ENCODE results near the gene SEC23IP.

SEC23IP gene

GRCh38 chr10:119942973-119943372, 50.4 kb downstream of the SEC23IP start:
- DNase-seq, result no peak

DNA sequence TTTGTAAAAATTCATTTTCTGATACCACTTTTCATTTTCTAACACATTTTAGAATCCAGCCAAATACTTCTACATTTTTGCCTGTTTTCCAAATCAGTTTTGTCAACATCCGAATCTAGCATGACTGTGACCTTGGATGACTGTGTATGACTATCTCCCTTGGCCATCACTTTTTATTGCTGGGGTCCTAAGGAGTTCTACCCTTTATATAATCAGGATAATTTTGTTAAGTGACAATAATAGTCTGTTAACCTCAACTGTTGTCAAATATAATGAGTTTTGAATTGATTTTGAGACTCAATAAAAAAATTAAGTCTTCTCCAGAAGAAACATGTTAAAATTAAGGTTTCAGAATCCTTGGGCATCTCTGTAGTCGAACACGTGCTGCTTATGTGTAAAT, 53.3 kb downstream of the SEC23IP start:
- no peak for DNase-seq

DNA sequence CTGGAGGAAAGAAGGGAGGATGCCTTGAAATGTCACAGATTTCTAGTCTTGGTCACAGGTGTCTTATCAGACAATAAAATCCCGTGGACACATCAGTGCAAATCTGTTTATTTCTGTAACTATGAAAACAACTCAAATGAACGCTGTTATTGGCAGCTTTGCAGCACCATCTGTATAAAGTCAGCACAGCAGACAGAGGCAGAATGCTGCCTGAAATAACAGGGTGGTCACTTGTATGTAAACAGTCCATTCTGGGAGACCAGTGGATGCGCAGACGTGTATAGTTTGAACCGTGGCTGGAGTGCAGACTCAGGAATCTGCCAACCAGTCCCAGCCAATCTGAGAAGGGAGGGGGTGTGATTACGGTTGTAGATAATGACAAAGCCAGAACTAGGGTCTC, 54.8 kb downstream of the SEC23IP start:
- DNase-seq, result no peak

DNA sequence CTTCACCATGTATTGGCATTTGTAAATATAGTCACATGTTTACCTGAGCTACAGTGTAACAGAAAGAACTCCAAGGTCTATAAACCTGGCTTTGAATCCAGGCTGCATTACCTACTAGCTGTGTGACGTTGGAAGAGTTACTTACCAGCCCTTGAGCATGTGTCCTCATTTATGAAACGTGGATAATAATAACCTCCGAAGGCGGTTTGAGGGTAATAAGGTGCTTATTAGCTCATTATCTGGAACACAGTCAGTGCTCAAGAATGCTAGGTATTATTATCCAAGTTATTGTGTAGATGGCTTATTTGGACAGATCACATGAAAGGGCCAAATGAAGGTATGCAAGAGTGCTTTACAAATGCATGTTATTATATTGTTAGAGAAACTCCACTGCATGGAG, 64.9 kb downstream of the SEC23IP start:
- no peak for DNase-seq

- no peak for DNase-seq
Observed at GRCh38 chr10:119962837-119963236, 70.3 kb downstream of the SEC23IP start.

- DNase-seq, result no peak
Observed at GRCh38 chr10:119967066-119967465, 74.5 kb downstream of the SEC23IP start.

DNA sequence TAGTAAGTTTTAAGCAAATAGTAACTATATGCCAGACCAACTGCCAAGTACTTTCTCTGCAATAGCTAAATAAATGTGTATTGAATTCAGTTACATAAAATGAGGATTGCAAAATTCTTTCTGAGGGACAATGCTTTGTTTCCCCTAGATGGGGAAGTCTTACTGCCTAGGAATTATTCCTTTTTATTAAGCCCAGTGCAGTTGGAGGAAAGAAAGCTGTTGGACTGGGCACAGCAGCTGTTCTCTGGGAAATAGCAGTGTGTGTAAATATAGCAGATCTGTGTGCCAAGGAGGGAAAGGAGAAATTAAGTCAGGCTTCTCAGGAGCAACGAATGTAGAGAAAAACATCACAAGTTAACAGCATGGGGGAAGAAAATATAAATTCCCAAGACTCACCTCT, 77.1 kb downstream of the SEC23IP start:
- no peak for DNase-seq

DNA sequence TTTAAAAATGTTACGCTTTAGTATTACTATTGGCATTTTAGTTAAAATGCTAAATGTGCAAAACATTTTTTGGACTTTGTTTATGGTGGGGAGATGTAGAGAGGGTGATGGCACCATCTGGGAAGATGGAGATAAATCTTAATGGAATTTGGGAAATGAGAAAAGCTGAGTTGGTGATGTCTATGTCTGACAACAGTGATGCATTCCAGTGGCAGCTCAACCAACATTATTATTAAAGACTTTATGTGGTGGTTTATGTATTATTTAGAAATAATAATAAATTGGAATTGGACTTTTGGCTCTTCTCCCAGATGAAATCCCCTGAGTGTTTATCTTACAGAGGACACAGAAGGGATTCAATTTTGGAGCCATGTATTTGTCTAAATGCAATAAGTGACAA, 77.6 kb downstream of the SEC23IP start:
- no peak for DNase-seq

DNA sequence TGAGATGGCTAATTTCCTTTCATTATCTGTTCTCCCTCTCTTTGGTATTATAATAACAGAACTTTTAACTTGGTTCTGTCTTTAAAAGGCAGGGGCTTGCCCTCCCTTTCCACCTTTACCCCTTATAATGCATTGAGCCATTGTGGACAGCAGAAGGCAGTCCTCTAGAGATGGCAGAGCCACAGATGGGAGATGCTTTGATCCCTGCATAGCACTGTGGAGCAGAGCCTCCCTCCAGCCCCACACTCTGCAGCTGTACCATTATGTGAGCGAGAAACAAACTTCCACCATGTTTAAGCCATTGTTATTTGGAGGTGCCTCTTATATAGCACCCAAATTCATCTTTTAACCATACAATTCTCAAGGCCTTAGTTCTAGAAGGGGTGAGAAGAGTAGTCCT, 78.4 kb downstream of the SEC23IP start:
- no peak for DNase-seq

- DNase-seq, result no peak
Observed at GRCh38 chr10:119973281-119973680, 80.8 kb downstream of the SEC23IP start.

GRCh38 chr10:119976421-119976820, 83.9 kb downstream of the SEC23IP start:
- DNase-seq, result no peak

DNA sequence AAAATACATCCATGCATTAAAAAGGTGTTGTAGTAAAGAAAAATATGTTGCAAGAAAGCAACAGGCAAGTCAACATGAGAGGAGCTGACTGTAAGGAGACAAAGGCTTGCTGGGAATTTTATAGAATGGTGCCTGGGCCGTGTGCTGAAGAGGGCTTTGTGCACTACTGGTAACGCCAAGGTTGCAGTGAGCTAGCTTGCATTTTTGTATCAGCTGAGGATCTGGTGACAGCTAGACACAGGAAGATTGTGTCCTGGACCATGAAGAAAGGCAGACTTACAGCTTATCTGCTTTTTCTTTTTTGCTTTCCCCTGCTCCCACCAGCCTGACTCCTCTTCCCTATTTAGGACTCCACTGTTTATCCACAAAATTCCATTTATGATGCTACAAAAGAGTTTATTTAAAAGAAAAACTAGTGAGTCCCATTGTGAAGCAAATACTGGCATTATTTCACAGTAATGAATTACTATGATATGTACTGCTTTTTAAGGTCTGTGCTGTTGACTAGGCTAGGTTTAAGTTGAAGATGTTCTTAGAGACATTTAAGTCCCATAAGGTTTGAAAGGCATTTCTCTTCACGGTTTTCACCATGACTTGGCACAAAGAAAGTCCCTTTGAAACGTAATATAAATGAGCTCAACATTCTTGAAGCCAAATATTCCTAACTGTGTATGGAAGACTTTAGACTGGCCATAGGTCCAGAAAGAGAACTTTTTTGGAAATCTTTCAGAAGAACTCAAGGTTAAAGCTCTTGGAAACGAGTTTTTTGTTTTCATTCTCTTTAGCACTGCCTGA, 88.6 kb downstream of the SEC23IP start:
- DNase-seq, result no peak

- no peak for DNase-seq
Observed at GRCh38 chr10:119981826-119982225, 89.3 kb downstream of the SEC23IP start.

- no peak for DNase-seq
Observed at GRCh38 chr10:119988333-119988732, 95.8 kb downstream of the SEC23IP start.

DNA sequence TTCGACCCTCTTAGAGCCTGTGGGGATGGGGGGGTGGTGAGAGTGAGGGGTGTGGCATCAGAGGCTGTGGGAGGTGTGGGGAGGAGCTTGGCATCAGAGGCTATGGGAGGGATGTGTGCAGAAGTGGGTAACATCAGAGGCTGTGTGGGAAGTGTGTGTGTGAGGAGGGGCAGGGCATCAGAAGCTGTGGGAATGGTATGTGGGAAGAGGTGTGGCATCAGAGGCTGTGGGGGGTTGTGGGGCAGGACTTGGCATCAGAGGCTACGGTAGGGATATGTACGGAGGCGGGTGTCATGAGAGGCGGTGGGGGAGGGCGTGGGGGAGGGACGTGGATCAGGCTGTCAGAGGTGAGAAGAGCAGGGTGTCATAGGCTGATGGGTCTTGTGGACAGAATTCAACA, 97.4 kb downstream of the SEC23IP start:
- no peak for DNase-seq

- DNase-seq, result no peak
Observed at GRCh38 chr10:119991066-119991465, 98.5 kb downstream of the SEC23IP start.

- no peak for DNase-seq
Observed at GRCh38 chr10:119991816-119992215, 99.3 kb downstream of the SEC23IP start.
